ENCODE data around the gene ADAMTSL4.

DNA sequence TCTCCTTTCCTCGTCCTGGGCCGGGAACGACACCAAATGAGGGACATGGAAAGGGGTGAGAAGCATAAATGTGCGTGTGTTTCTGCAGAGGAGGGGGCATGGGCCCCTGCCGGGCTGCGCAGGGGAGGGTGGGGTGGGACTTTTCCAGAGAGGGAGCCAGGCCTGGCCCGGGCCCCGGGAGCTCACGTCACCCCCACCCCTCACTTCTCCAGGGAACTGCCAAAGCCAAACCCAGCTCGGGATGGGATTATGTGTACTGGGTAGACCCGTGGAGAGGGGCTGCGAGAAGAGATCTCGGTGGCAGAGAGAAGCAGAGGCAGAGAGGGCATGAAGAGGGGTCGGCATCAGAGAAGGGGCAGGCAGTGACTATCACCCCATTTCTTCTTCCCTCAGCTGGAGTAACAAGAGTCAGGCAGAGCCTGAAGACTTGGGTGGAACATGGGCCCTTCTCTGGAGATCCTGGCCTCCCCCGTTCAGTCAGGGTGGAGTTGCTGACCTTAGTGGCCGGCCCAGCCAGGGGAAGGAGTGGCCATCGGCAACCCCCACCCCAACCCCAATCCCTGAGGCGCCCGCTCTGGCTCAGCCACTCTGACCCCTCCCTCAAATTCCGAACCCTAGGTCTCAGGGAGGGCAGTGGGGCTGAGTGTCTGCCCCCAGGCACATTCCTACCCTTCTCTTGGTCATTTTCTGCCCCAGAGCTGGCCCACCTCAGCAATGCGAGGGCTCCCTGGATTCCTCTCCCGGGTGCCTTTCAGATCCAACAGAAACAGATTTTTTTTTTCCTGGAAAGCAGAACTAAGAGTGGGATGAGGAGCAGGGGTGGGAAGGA is 1.2 kb downstream of the ADAMTSL4 start:
- TF ChIP-seq, protein P1, sequence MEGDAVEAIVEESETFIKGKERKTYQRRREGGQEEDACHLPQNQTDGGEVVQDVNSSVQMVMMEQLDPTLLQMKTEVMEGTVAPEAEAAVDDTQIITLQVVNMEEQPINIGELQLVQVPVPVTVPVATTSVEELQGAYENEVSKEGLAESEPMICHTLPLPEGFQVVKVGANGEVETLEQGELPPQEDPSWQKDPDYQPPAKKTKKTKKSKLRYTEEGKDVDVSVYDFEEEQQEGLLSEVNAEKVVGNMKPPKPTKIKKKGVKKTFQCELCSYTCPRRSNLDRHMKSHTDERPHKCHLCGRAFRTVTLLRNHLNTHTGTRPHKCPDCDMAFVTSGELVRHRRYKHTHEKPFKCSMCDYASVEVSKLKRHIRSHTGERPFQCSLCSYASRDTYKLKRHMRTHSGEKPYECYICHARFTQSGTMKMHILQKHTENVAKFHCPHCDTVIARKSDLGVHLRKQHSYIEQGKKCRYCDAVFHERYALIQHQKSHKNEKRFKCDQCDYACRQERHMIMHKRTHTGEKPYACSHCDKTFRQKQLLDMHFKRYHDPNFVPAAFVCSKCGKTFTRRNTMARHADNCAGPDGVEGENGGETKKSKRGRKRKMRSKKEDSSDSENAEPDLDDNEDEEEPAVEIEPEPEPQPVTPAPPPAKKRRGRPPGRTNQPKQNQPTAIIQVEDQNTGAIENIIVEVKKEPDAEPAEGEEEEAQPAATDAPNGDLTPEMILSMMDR (IDR thresholded peaks at IDR 0.05), result no peak
- TF ChIP-seq POLR2A (IDR thresholded peaks at IDR 0.05), result no peak
